Raji (cell line): Measurements from ENCODE around the gene TMPRSS11F.

Experiments used
- POLR2A ChIP-seq: IDR thresholded peaks from 2 replicates; pipeline ENCODE4 v1.6.1; 2011; ENCODE audit warnings: low read depth, low read length, control low read depth; ENCODE audit not compliant: insufficient read depth

Gene TMPRSS11F

DNA sequence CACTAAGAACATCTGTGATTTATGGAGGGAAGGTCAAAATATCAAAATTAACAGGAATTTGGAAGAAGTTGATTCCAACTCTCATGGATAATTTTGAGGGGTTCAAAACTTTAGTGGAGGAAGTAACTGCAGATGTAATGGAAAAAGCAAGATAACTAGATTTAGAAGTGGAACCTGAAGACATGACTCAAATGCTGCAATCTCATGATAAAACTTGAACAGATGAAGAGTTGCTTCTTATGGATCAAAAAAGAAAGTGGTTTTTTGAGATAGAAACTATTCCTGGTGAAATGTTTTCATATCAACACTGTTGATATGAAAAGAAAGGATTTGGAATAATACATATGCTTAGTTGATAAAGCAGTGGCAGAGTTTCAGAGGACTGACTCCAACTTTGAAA lies 9.7 kb downstream of the TMPRSS11F start:
- no peak for TF ChIP-seq POLR2A

DNA sequence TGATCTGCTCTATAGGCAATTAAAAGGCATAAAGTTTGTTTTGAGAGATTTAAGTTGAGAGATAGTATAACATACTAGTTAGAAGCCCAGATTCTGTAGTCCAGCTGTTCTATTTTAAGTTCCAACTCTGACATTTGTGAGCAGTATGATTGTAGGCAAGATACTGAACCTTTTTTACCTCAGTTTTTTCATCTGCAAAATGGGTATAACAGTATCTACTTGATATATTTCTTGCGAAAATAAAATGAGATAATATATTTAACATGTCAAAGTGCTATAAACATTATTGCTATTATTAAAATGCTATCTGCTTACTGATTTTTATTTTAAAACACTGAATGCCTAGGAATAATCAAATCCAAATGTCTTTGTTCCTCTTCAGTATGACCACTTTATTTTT lies 19.2 kb downstream of the TMPRSS11F start:
- TF ChIP-seq POLR2A: no peak

DNA sequence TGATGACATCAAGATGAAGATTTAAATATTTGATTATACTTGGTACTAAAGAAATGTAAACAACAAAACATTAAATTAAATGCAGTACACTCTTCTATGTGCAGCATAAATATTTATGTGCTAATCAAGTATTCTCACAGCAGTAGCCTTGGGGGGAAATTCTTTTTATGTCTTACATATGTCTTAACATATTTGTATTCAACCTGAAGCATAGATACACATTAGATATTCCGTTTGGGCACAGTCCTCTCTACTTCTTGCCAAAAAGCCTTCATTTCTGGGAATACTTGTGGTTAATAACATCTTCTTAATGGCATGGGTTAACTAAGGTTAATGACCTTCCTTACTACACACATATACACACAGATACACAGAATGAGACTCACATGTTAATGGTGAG lies 19.8 kb downstream of the TMPRSS11F start:
- no peak for TF ChIP-seq POLR2A

DNA sequence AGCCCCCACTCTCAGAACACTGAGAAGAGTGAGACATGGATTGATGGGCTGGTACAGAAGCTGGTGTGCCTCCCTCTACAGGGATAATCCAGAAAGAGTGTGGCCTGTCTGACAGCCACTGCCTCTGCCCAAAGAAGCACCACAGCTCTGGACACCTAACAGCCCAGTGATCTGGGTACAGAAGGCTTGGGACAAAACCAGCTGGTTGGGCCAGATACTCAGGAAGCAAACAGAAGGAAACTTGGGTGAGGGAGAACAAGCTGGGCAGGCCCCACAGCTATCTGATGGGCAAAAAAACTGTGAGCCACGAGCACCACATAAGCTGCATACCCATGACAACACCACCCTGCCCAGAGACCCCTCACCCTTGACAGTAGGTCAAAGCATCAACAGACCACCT lies 46.9 kb downstream of the TMPRSS11F start:
- TF ChIP-seq POLR2A: no peak

DNA sequence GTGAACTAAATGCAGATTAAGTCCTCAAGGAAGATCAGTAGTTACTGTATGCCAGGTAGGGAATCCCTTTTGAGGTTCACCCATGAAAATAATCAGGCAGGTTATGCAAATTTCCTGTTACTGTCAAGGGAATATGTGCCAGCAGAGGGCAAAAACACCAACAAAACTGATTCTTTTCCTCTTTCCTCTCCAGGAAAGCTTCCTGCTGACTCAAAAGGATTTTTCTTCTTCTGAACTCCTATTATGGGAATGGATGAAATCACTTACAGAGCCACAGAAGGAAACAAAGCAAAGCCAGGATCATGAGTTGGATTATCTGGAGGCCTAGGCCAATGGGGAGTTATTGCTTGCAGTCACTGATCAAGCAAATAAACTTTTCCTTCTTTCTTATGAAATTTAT lies 49.7 kb downstream of the TMPRSS11F start:
- no peak for TF ChIP-seq POLR2A

DNA sequence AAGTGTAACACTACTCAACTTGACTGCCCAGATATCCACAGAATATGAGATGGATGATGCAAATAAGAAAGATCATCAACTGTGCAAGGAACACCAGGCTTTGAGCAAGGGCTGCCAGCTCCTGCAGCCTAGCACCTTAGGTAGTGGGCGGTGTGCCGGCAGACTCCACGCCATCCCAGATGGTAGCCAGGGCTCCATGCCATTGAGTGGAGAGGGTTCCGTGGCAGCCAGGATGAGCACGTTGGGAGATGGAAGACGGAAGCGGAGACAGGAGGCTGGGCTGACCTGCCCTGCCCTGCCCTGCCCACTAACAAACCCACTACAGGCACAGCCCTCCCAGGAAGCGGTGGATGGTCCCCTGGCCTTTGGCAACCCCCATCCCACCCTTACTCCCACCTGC lies 51.9 kb downstream of the TMPRSS11F start:
- TF ChIP-seq POLR2A: no peak

DNA sequence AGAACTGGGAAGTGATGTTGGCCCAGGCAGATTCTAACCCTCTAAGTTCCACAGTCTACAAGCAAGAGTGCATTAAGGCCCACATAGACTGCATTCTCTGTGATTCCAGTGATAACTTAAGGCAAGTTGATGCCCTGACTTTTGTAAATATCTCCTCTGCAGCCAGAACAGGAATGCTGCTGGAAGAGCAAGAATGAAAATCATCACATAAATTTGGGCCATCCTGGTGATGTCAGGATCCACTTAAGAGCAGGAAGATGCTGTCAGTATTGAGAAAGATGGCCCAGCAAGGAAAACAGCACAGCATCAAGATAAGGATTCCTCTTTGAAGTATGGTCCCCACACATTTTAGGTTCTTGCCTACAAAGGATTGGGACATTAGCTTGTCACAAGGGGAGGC lies 52.4 kb downstream of the TMPRSS11F start:
- no peak for TF ChIP-seq POLR2A

DNA sequence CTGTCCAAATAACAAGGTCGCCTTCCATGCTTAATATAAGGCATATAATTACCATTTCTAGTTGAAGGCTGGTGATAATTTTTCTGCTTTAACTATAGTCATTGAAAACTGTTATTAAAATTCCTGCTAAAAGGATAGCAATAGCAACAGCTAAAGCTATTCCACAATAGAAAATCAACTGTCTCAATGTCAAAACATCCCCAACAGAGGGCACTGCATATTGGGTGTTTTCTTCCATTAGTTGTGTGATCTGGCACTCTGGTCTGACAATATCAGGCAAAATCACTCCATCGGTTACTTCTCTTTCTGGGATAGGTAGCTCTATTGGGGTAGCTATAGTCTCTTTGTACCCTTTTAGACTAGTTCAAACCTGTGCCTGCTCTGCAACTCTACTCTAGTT lies 53.5 kb downstream of the TMPRSS11F start:
- TF ChIP-seq POLR2A: no peak

DNA sequence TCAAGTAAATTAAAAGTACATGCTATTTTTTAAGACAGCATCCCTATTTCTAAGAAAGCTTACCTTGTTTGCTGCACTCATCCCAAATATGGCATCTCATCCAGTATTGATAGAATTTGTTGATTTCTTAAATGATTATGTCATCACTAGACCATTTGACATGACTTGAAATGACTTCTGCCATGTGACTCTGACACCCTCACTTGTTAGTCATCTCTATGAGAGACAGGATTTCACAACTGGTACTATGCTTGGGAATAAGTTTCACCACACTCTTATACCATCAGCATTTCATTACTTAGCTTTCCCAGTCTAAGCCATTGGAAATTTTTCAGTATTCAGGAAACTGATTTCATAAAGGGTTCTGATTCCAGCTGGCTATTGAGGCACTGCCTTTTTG lies 55.3 kb downstream of the TMPRSS11F start:
- no peak for TF ChIP-seq POLR2A

DNA sequence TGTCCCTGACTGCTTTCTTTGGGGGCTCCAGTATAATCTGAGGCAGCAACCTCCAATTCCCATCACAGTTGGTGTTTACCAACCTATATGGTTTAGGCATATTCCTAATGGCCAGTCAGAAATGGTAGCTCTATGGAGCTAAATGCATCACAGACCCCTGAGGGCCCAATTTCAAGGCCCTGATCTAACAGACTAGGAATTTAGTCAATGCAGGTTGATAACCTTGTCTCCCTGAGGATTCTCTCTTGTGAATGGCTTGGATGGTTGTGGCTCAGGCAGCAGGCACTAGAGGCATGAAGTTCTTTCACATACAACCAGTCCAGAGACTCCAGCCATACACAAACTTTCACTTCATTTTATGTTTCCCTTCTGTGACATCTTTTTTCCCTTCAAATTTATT lies 59.4 kb downstream of the TMPRSS11F start:
- no peak for TF ChIP-seq POLR2A

DNA sequence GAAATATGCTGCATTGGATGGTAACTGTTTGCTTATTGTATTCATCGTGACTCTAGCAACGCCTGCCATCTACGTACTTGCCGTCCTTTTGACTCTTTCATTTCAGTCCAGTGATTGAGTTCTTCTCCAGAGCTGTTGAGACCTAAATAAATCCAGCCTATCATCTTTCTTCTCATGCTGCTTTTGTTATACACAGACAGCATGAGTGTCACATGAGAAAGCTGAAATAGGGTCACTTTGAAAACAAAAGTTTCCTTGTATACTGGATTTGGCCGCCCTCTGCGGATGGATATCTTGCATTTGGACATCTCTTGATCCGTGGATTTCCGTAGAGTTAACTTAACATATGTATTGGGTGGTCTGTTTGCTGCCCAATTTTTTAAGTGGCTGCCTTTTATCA lies 67.2 kb downstream of the TMPRSS11F start:
- no peak for TF ChIP-seq POLR2A

DNA sequence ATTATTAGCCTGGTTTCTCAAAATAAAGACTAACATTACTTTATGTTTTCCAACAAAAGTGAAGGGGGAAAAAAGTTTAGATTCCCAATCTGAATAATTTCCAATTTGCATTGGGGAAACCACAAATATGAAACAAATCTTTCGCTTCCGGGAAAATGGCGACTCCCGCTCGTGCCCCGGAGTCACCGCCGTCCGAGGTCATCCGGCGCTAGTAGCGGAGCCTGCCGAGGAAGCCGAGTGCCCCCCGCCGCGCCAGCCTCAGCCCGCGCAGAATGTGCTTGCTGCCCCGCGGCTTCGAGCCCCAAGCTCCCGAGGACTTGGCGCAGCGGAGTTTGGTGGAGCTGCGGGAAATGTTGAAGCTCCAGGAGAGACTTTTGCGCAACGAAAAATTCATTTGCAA lies 91.4 kb downstream of the TMPRSS11F start:
- TF ChIP-seq POLR2A: no peak

DNA sequence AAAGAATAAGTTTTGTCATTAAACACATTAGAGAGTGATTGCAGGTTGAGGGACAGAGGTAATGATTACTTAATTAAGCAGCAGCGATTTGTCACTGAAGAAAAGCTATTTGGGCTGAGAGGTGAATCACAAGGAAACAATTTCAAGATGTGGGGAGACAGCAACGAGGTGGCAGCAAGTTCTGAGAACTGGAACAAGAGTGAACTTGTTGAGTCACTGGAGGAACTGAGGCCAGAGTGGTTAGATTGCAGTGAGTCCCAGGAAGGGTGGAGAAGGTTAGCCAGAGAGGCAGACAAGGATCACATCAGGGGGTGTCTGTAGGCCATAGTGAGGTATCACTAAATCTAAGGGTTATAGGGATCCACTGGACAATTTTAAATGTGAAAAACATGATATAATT lies 108.5 kb downstream of the TMPRSS11F start:
- no peak for TF ChIP-seq POLR2A

DNA sequence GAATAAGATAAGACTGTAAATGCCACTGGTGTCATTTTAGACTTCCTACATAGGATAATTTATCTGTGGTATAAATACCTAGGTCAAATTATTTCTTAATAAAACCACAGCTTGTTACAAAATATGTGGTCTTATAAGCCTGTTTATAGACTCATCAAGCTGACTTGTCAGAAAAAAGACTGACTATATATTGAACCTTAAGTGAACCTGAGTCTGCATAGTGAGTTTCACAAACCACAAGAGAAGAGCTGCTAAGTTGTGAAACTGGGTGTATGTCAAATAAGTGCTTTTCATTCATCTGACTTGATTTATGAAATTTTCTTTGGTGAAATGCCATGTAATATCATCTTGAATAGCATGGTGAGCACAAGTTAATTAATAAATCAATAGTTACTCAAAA lies 118.0 kb downstream of the TMPRSS11F start:
- no peak for TF ChIP-seq POLR2A
